GM19328 (cell line): ENCODE measurements around the gene EMX2.

Experiments
- ATAC-seq: cut with Tn5 transposase; IDR thresholded peaks from one replicate; pipeline ENCODE4 v1.9.1; 2021; ENCODE audit warnings: mild to moderate bottlenecking, moderate library complexity; ENCODE audit not compliant: unreplicated experiment

The EMX2 gene

DNA sequence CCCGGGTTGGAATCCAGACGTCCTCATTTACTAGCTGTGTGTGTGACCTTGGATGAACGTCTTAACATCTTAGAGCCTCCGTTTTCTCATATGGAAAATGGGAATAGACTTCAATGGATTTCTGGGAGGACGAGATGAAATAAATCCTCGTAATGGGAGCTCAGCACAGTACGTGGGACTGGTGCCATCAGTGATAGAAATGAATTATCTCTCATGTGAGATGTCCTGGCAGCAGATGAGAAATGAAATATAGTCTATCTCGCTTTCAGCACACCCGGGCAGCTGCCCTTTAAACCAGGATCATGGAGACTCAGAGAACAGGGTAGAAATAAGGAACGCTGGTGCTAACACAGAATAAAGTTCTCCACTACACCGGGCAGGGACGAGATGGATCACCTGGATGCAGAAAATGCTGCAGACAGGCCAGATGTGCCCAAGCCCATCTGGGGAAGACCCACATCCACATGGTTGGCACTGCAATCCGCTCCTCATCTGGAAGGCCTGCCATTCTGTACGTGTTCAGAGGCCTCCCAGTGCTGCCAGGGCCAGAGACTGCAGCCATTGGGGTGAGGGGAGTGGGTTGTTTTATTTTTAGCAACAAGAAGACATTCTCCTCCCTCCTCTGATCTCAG lies 11.1 kb upstream of the EMX2 start:
- ATAC-seq = no peak

- no peak for ATAC-seq
Observed at GRCh38 chr10:117532003-117532385, 10.6 kb upstream of the EMX2 start.

GRCh38 chr10:117532451-117533107 lies 10.0 kb upstream of the EMX2 start:
- no peak for ATAC-seq

DNA sequence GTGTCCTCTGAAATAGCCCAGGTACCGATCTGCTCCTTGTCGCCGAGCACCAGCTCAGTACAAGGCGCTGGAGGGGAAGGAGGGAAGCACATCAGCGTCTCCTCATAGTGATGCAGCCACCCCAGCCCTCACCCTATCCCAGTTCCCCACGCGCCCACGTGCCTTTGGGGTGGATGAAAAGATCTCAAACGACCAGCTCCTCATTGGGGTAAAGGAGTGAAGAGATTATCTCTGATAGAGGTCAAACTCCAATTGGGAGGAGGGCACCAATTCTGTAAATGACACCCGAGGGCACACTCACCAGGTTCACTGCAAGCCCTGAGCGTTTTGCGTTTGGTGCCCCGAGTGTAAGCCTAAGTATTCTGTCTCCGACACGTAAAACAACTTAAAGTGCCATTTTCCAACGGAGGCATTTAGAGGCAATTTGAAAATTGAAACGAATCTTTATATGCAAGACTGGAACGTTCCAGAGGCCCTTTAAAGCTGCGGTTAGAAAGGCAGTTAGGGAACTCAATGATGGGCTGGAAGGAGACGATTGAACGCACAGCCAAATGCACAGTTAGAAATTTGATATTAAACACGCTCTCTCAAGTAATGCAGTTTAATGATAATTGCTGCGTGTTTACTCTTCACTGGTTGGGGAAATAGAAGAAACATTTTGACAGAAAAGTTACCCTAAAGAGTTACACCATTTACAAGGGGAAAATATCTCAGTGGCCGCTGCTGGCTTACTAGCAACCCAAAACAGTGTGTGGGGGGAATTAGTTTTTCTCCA lies 8.9 kb upstream of the EMX2 start:
- no peak for ATAC-seq

DNA sequence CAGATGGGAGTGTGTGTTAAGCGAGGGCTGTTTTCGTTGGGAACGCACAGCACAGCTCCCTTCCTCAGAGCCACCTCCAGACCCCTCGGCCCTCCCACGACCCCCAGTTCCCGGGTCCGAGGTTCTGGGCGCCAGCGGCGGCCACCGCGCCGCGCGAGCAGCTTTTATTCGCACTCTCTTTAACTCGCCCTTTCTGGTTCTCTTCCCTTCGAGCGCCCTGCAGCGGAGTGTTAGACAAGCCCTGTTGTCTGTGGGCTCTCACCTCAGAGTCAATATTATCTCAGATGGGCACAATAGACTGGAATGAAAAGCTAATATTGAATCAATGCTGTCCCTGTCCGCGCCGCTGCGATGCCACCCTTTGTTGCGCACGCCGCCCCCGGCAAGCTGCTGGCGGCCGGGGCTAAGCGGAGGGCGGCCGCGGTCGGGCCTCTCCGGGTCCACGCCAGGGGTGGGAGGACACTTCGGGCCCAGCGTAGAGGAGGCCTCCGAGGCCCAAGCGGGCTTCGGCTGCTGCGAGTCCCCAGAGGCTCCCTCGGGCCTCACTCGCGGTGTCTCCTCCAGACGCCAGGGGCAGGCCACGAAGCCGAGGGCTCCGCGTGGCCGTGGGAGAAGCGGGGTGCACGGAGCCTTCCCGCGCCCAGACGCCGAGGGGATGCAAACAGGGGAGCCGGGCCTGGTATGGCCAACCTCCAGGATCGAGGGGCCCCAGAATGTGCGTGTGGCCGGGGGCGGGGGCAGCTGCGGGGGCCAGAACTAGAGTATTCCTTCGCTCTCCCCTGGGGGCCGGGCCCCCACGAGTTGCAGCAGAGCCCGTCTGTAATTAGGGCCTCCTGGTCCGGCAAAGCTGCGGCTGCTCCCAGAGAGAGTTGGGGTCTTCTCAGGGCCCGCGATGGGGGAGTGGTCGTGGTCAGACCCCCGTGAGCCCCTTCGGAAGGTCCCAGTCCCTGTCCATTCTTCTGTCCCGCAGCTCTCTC lies 7.9 kb upstream of the EMX2 start:
- no peak for ATAC-seq

DNA sequence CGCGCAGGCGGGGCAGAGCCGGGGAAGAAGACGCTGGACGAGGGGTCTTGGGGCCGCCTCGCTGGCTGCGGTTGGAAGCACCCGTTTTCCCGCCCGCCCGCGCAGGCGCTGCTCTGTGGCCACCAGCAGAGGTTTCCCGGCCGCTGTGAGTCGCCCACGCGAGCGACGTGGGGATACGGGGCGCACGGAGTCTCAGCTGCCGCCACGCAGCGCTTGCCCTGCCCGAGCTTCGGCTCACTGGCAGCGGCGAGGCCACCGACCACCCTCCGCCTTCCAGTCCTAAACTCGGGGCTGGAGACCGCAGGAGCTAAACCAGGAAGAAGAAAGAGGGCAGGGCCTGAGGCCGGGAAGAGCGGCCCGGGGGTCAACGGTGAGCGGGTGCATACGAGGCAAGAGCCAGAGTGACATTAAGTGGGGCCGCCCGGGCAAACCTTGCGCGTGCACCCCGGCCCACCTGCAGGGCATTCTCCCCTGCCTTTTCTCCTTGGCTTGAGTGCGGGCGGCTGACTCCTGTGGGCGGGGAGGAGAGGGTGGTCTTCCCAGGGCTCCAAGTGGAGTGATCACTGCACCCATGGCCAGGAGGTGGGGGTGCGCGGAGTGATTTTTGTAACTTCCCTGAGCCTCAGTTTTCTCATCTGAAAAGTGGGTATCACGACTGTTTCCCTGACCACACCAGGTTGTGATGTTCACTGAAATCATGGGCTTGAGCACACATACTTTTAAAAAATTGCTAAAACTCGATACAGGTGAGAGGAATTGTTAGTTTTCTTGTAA lies 7.1 kb upstream of the EMX2 start:
- no peak for ATAC-seq

- ATAC-seq = no peak
Observed at GRCh38 chr10:117536072-117536865, 6.3 kb upstream of the EMX2 start.

- no peak for ATAC-seq
Observed at GRCh38 chr10:117536866-117537435, 5.6 kb upstream of the EMX2 start.

DNA sequence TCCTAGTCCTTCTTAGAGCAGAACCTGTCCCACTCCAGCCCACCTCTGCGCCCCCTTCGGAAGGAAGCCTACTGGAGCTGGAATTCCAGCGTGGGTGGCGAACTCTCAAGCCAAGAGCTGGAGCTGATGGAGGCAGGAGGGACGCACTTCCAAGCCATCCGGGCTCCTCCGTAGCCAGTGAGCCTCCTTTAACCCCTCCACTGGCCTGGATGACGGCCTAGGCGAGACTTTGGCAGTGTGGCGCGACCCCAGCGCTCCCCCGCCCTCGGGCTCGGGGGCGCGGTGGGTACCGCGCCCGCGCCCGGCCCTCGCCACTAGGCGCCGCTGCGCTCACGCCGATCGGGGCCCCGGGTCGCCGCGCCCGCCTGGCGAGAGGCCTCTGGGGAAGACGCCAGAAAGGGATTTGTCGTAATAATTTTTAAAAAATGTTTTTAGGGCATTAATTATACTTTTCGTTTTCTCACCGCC lies 5.1 kb upstream of the EMX2 start:
- no peak for ATAC-seq

- ATAC-seq = no peak
Observed at GRCh38 chr10:117537904-117538524, 4.5 kb upstream of the EMX2 start.

DNA sequence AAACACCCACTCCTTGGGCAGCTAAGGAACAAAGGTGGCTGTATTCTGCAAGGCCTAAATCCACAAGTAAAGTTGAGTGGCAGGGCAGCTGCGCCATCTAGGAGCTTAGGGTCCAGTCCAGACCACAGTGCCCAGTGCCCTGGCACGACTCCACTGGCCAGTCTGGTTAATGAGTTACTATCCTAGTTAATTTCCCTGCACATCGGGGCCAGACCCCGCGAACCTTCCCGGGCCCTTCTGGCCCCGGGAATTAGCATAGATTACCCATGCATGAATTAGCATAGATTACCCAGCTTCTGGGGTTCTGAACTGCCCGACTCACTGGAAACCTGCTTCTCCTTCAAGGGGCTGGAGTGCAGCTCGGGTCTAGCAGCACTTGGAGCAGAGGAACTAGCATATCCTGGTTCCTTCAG lies 3.2 kb upstream of the EMX2 start:
- no peak for ATAC-seq

- ATAC-seq = no peak
Observed at GRCh38 chr10:117539903-117540639, 2.5 kb upstream of the EMX2 start.

DNA sequence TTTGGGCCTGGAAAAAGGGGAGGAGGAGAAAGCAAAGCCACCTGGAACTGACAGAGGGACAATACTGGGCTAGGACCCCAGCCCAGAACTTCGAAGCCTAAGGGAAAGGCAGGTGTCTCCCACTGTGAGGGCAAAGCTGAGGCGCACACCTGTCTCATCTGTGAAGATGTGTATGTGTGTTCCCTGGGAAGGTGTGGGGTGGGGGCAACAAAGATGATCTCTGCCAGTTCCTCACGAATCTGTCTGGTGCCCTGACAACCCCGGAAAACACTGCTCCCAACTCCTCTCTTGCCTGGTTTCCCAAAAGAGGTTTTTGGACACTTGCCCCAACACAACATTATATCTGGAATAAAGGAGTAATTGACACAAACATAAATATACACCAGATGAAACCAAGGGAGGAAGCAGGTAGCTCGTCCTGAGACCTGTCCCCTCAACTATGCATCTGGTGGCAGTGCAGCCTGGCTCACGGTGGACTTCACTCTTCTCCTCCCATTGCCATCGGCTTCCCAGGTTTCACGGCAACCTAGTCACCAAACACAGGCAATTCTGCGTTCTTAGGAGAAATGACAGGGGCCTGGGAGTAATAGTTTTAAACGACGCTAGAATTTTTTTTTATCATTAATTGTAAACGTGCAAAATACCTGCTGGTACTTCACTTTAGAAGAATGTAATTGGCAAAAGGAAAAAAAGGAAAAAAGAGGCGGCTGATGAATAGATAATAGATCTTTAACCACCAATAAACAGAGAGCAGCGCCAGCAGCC lies 1.7 kb upstream of the EMX2 start:
- no peak for ATAC-seq

- no peak for ATAC-seq
Observed at GRCh38 chr10:117541405-117541908, 1.1 kb upstream of the EMX2 start.

DNA sequence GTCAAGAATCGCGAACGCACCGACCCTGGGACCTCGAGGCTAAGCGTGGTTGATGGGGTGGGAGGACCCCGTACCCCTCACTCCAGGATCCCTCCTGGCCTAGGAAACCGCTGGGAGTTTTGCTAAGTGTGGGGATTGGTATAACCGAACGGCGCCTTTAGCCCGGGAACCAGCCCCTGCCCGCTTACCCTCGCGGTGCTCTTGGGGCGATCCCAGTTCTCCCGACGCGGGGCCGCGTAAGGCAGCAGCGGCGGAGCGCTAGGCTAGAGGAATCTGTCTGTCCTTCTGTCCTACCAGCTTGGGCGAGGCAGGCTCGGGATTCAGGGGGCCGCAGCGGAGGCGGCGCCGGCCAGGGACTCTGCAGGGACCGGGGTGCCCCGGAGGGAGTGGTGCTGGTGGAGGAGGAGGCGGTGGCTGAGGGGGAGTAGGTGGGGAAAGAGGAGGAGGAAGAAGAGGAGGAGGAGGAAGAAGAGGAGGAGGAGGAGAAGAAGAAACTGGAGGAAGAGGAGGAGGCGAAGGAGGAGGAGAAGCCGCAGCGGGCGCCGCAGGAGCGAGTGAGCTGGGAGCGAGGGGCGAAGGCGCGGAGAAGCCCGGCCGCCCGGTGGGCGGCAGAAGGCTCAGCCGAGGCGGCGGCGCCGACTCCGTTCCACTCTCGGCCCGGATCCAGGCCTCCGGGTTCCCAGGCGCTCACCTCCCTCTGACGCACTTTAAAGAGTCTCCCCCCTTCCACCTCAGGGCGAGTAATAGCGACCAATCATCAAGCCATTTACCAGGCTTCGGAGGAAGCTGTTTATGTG lies 439 bp upstream of the EMX2 start:
- ATAC-seq = no peak
